GM18498 (cell line): ENCODE measurements around the gene TRAPPC6A.
A peak's percentile ranks its signal among the peaks of the same experiment; 100 is the strongest.

Source experiments
- ATAC-seq: cut with Tn5 transposase; IDR thresholded peaks from one replicate; pipeline ENCODE4 v1.9.1; 2021; ENCODE audit warnings: mild to moderate bottlenecking, moderate library complexity; ENCODE audit not compliant: unreplicated experiment

TRAPPC6A gene

GRCh38 chr19:45133661-45134060 lies 44.4 kb downstream of the TRAPPC6A start:
- no peak for ATAC-seq

GRCh38 chr19:45130888-45131615 lies 47.0 kb downstream of the TRAPPC6A start:
- no peak for ATAC-seq

- no peak for ATAC-seq
Measured at GRCh38 chr19:45130236-45130635, 47.8 kb downstream of the TRAPPC6A start.

- no peak for ATAC-seq
Measured at GRCh38 chr19:45128806-45129205, 49.2 kb downstream of the TRAPPC6A start.

- ATAC-seq = no peak
Measured at GRCh38 chr19:45128146-45128545, 49.9 kb downstream of the TRAPPC6A start.

- no peak for ATAC-seq
Measured at GRCh38 chr19:45126654-45127053, 51.4 kb downstream of the TRAPPC6A start.

- no peak for ATAC-seq
Measured at GRCh38 chr19:45125975-45126493, 52.0 kb downstream of the TRAPPC6A start.

GRCh38 chr19:45125360-45125759 lies 52.7 kb downstream of the TRAPPC6A start:
- ATAC-seq = no peak

- ATAC-seq = no peak
Measured at GRCh38 chr19:45124021-45124420, 54.0 kb downstream of the TRAPPC6A start.

- no peak for ATAC-seq
Measured at GRCh38 chr19:45123440-45123850, 54.6 kb downstream of the TRAPPC6A start.

- no peak for ATAC-seq
Measured at GRCh38 chr19:45122832-45123231, 55.2 kb downstream of the TRAPPC6A start.

GRCh38 chr19:45121827-45122345 lies 56.2 kb downstream of the TRAPPC6A start:
- no peak for ATAC-seq

GRCh38 chr19:45119582-45119981 lies 58.5 kb downstream of the TRAPPC6A start:
- no peak for ATAC-seq

GRCh38 chr19:45118591-45119355 lies 59.3 kb downstream of the TRAPPC6A start:
- peak; percentile 53 for ATAC-seq

- ATAC-seq = no peak
Measured at GRCh38 chr19:45118106-45118505, 59.9 kb downstream of the TRAPPC6A start.

- no peak for ATAC-seq
Measured at GRCh38 chr19:45117671-45118070, 60.4 kb downstream of the TRAPPC6A start.

GRCh38 chr19:45117167-45117594 lies 60.9 kb downstream of the TRAPPC6A start:
- peak; percentile 38 for ATAC-seq

GRCh38 chr19:45115809-45116615 lies 62.0 kb downstream of the TRAPPC6A start:
- no peak for ATAC-seq

- no peak for ATAC-seq
Measured at GRCh38 chr19:45114116-45114515, 63.9 kb downstream of the TRAPPC6A start.

- no peak for ATAC-seq
Measured at GRCh38 chr19:45113628-45114027, 64.4 kb downstream of the TRAPPC6A start.
